NB4 (cell line): ENCODE data around the gene SDHB.

ENCODE experiments used
- POLR2A ChIP-seq: IDR thresholded peaks from 2 replicates; pipeline ENCODE4 v1.6.1; 2011; ENCODE audit warnings: mild to moderate bottlenecking; ENCODE audit not compliant: insufficient read length; ENCODE audit errors: extremely low read depth
- TF ChIP-seq, protein P1 (sequence below): IDR thresholded peaks from one replicate; pipeline ENCODE4 v1.5.1; 2012; ENCODE audit warnings: low read depth, low read length

DNA sequence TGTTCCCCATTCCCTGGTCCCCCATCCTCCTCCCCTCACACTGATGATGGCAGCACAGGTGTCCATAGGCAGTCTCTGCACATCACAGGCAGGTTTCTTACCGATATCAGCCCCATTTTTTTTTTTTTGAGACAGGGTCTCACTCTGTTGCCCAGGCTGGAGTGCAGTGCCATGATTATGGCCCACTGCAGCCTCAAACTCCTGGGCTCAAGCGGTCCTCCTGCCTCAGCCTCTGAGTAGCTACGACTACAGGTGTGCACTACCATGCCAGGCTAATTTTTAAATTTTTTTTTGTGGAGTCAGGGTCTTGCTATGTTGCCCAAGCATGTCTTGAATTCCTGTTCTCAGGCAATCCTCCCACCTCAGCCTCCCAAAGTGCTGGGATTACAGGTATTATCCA is 28.9 kb upstream of the SDHB start:
- no peak for TF ChIP-seq POLR2A
- TF ChIP-seq, protein P1, sequence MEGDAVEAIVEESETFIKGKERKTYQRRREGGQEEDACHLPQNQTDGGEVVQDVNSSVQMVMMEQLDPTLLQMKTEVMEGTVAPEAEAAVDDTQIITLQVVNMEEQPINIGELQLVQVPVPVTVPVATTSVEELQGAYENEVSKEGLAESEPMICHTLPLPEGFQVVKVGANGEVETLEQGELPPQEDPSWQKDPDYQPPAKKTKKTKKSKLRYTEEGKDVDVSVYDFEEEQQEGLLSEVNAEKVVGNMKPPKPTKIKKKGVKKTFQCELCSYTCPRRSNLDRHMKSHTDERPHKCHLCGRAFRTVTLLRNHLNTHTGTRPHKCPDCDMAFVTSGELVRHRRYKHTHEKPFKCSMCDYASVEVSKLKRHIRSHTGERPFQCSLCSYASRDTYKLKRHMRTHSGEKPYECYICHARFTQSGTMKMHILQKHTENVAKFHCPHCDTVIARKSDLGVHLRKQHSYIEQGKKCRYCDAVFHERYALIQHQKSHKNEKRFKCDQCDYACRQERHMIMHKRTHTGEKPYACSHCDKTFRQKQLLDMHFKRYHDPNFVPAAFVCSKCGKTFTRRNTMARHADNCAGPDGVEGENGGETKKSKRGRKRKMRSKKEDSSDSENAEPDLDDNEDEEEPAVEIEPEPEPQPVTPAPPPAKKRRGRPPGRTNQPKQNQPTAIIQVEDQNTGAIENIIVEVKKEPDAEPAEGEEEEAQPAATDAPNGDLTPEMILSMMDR: no peak
